HepG2 (cell line): Measurements from ENCODE around the gene SAC3D1. TPM values are rescaled to one million over a fixed set of nuclear protein-coding genes. Genes with fewer than 3 reads are reported as not detected.

ENCODE experiments used
- ATAC-seq: fragments of 200-7000 bp; cut with Tn5 transposase; 3 replicates; pipeline ENCODE4 v1.9.1; 2020; ENCODE audit warnings: mild to moderate bottlenecking, moderate library complexity
- BruUV-seq: library from RNA; stranded (reverse); fragments of 400-500 nt; replicated peaks from 2 replicates; lab custom pipeline; 2021; lab: Mats Ljungman, UMichigan
- CTCF ChIA-PET: fragments of 300-600 bp; formaldehyde crosslinking; extraction: SDS; loops from one replicate; lab custom pipeline; 2021; ENCODE audit warnings: low total read pairs, inconsistent platforms, low intra/inter-chr PET ratio; lab: Yijun Ruan, JAX
- POLR2A ChIA-PET: fragments of 350-600 bp; sonication (Branson Sonifier 250); formaldehyde crosslinking; loops from one replicate; lab custom pipeline; 2020; ENCODE audit warnings: antibody characterized with exemption, inconsistent platforms; lab: Yijun Ruan, JAX
- DNase-seq: peaks from one replicate; pipeline ENCODE4 v3.0.0-alpha.2; 2015; ENCODE audit warnings: low spot score
- FAIRE-seq: peaks from 3 replicates; lab custom pipeline; 2011; peaks lifted over from hg19 to GRCh38; lab: Jason Lieb, UNC
- H2AFZ ChIP-seq: one replicate; pipeline ENCODE4 v1.6.1; 2011; ENCODE audit warnings: low read length, inconsistent platforms
- H3K27ac ChIP-seq: fragments of 300-600 bp; 3 replicates; pipeline ENCODE4 v1.8.0; 2011; ENCODE audit warnings: mixed run types, mild to moderate bottlenecking, mixed read lengths, low read length, inconsistent platforms; ENCODE audit not compliant: insufficient read depth; ENCODE audit errors: extremely low read length
- H3K27me3 ChIP-seq, 2 experiments: fragments of 200-600 bp in 1 of 2; 2 replicates in 1 of 2; 3 replicates in 1 of 2; pipeline versions ENCODE4 v1.6.0 to v1.8.0; 2011; ENCODE audit warnings: low read length in 2 of 2, mild to moderate bottlenecking in 2 of 2, moderate library complexity in 2 of 2, inconsistent platforms in 1 of 2; ENCODE audit not compliant: insufficient read depth in 2 of 2, control insufficient read depth in 1 of 2
- H3K36me3 ChIP-seq, 2 experiments: fragments of 200-600 bp in 1 of 2; replicated peaks in 1 of 2; 2 replicates in 1 of 2; 3 replicates in 1 of 2; pipeline versions ENCODE4 v1.5.1 to v1.8.0; 2011; ENCODE audit warnings: low read length in 2 of 2, inconsistent platforms in 1 of 2; ENCODE audit not compliant: insufficient read depth in 2 of 2, control insufficient read depth in 1 of 2
- H3K4me1 ChIP-seq: 2 replicates; pipeline ENCODE4 v1.5.1; 2012; ENCODE audit warnings: low read length, inconsistent platforms; ENCODE audit not compliant: insufficient read depth
- H3K4me2 ChIP-seq: 2 replicates; pipeline ENCODE4 v1.6.0; 2011; ENCODE audit warnings: low read depth, low read length, inconsistent platforms
- H3K4me3 ChIP-seq, 3 experiments: fragments of 200-600 bp in 1 of 3; sonication (generic), shearing (Covaris generic) in 1 of 3; replicated peaks in 1 of 3; 2 replicates each; pipeline ENCODE4 v1.5.1; 2011 to 2016; ENCODE audit warnings: low read length in 3 of 3, inconsistent platforms in 2 of 3, low read depth in 2 of 3, mild to moderate bottlenecking in 2 of 3, control low read depth in 1 of 3, mixed read lengths in 1 of 3; ENCODE audit not compliant: insufficient read depth in 1 of 3
- H3K79me2 ChIP-seq: one replicate; pipeline ENCODE4 v1.6.1; 2011; ENCODE audit warnings: low read length, inconsistent platforms; ENCODE audit not compliant: insufficient read depth
- H3K9ac ChIP-seq: 2 replicates; pipeline ENCODE4 v1.6.0; 2011; ENCODE audit warnings: mild to moderate bottlenecking, low read depth, low read length, inconsistent platforms; ENCODE audit not compliant: insufficient read depth
- H3K9me3 ChIP-seq: 2 replicates; pipeline ENCODE4 v1.5.1; 2012; ENCODE audit warnings: mild to moderate bottlenecking, low read length
- H4K20me1 ChIP-seq: 2 replicates; pipeline ENCODE4 v1.6.0; 2011; ENCODE audit warnings: inconsistent platforms, mild to moderate bottlenecking, low read length, moderate library complexity; ENCODE audit not compliant: insufficient read depth
- HOXA5 ChIP-seq: sonication (generic); formaldehyde crosslinking; IDR thresholded peaks from 2 replicates; pipeline ENCODE4 v1.4.0; 2020; ENCODE audit warnings: missing genetic modification reagents
- KDM5B ChIP-seq: sonication (generic); formaldehyde crosslinking; IDR thresholded peaks from 2 replicates; pipeline ENCODE4 v1.4.0; 2020; ENCODE audit warnings: missing genetic modification reagents, mild to moderate bottlenecking, borderline replicate concordance
- SSRP1 ChIP-seq: IDR thresholded peaks from 2 replicates; pipeline ENCODE4 v1.6.1; 2016; ENCODE audit warnings: control low read depth
- TCF7L2 ChIP-seq: IDR thresholded peaks from 2 replicates; pipeline ENCODE4 v1.6.1; 2011; ENCODE audit warnings: mild to moderate bottlenecking, low read depth, low read length, moderate library complexity
- ZKSCAN1 ChIP-seq: fragments of 150-350 bp; IDR thresholded peaks from 2 replicates; pipeline ENCODE4 v1.6.1; 2014; ENCODE audit warnings: low read length
- ZNF263 ChIP-seq: sonication (generic); formaldehyde crosslinking; IDR thresholded peaks from 2 replicates; pipeline ENCODE4 v1.4.0; 2020; ENCODE audit warnings: missing genetic modification reagents
- ZNF350 ChIP-seq: sonication (generic); formaldehyde crosslinking; IDR thresholded peaks from 2 replicates; pipeline ENCODE4 v1.4.0; 2020; ENCODE audit warnings: mild to moderate bottlenecking, low read depth, missing genetic modification reagents, borderline replicate concordance
- WGBS: methylation state at CpG from one replicate; pipeline ENCODE4 v1.1.6; 2017; ENCODE audit warnings: low lambda C conversion rate; 5-methylcytosine and 5-hydroxymethylcytosine counted together
- in situ Hi-C: cut with HindIII; loops from 2 replicates; pipeline ENCODE4 v1.10.0; 2017; ENCODE audit warnings: low pct_unique_long_range_greater_than_20kb; ENCODE audit not compliant: extremely low pct_ligation_motif_present
- intact Hi-C: fragments of 100-400 bp; cut with micrococcal nuclease; formaldehyde crosslinking; loops from one replicate; pipeline ENCODE4 v1.10.0; 2022; ENCODE audit not compliant: unreplicated experiment
- polyA plus RNA-seq, 8 experiments: library from polyadenylated mRNA; depleted of rRNA in 3 of 8; stranded (reverse) in 7 of 8; unstranded in 1 of 8; fragments of >200 nt; fragmentation: Illumina TruSeq in 4 of 8; extraction: Trizol in 4 of 8; gene quantifications; 2 replicates each; pipeline versions ENCODE4 v1.2.1 to v1.2.3, GENCODE V29; 2011 to 2016; ENCODE audit warnings: low read depth in 4 of 8, missing spikeins in 1 of 8, mixed read lengths in 1 of 8; ENCODE audit not compliant: insufficient read depth in 1 of 8
- total RNA-seq, 5 experiments: library from RNA; depleted of rRNA; stranded (reverse); fragments of >200 nt; fragmentation: Illumina TruSeq; extraction: Trizol; gene quantifications; 2 replicates each; pipeline ENCODE4 v1.2.3, GENCODE V29; 2016; ENCODE audit warnings: low read depth in 1 of 5
- TF ChIP-seq, protein P1 (sequence below): sonication (generic); formaldehyde crosslinking; IDR thresholded peaks from 2 replicates; pipeline ENCODE4 v1.4.0; 2020; ENCODE audit warnings: missing genetic modification reagents

Gene SAC3D1
- total and polyA plus RNA-seq, 2 of the 13 experiments (the other 11 are each of a cell fraction or from before 2014, with no cell fraction given): 7.4 to 36.3 TPM

DNA sequence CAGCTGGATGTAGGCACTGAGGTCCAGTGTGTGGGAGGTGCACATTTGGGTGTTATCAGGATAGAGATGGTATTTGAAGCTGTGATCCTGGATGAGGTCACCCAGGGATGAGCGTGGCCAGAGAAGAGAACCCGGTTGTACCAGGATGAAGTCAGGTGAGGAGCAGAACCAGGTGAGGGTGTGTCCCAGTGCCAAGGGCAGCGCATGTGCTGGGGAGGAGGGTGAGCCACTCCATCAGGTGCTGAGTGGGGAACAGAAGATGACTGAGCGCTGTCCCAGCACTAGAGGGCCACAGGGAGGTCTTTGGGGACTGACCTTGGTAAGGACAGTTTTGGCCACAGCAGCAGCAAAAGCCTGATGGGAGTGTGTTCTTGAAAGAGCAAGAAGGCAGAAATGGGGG, 24.3 kb upstream of the SAC3D1 start (continued):
- TF ChIP-seq, protein P1, sequence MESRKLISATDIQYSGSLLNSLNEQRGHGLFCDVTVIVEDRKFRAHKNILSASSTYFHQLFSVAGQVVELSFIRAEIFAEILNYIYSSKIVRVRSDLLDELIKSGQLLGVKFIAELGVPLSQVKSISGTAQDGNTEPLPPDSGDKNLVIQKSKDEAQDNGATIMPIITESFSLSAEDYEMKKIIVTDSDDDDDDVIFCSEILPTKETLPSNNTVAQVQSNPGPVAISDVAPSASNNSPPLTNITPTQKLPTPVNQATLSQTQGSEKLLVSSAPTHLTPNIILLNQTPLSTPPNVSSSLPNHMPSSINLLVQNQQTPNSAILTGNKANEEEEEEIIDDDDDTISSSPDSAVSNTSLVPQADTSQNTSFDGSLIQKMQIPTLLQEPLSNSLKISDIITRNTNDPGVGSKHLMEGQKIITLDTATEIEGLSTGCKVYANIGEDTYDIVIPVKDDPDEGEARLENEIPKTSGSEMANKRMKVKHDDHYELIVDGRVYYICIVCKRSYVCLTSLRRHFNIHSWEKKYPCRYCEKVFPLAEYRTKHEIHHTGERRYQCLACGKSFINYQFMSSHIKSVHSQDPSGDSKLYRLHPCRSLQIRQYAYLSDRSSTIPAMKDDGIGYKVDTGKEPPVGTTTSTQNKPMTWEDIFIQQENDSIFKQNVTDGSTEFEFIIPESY: 0 out of 2 replicates have a peak, but pooled peaks have one; percentile 43
- TF ChIP-seq ZNF350 (CRISPR knock-in tag) (no peak), KDM5B (0 out of 2 replicates have a peak, but pooled peaks have one; percentile 16), ZNF263 (CRISPR knock-in tag) (peak; percentile 96), HOXA5 (no peak)

- DNase-seq: no peak
- Histone ChIP-seq H3K27me3 (no peaks in the 10 kb centered on the region), H3K79me2 (no peaks in the 10 kb centered on the region), H3K36me3 (no peaks in the 10 kb centered on the region), H3K27ac (no peak overlapping the region), H2AFZ (no peak overlapping the region), H3K9ac (no peak overlapping the region), H3K4me1 (peaks cover 61% of the 10 kb centered on the region), H4K20me1 (no peaks in the 10 kb centered on the region), H3K9me3 (no peaks in the 10 kb centered on the region), H3K4me3 (no peak overlapping the region), H3K4me2 (no peak overlapping the region)
- ChIA-PET CTCF (no interaction called here), POLR2A (interaction anchor here (1.0 kb wide), 1 partner anchor 40 kb away, joined by 4 read pairs; the partner anchor contains the start of gene NAALADL1)
- peak; percentile 70 for TF ChIP-seq ZKSCAN1
- no peak for TF ChIP-seq TCF7L2
- TF ChIP-seq SSRP1 (CRISPR knock-in tag): no peak
- ATAC-seq: no peak
- intact Hi-C loops (no loop called here), in situ Hi-C loops (no loop called here)
- FAIRE-seq: no peak
- no TSS peak for BruUV-seq
- WGBS: 92% methylated on average over 6 of the region's 6 CpGs
Observed at GRCh38 chr11:65017937-65018336, 23.1 kb upstream of the SAC3D1 start.
